Fibroblast of pulmonary artery (primary cell): ENCODE measurements around the gene POLR2I.

Source experiments
- DNase-seq: peaks from one replicate; pipeline ENCODE4 v3.0.0-alpha.2; 2010; ENCODE audit warnings: low read depth
- H3K4me3 ChIP-seq: replicated peaks from 2 replicates; pipeline ENCODE4 v1.5.1; 2011; ENCODE audit warnings: low read depth, mild to moderate bottlenecking, control low read depth, low read length, moderate library complexity
- TF ChIP-seq, protein P1 (sequence below): IDR thresholded peaks from 2 replicates; pipeline ENCODE4 v1.5.1; 2011; ENCODE audit warnings: mild to moderate bottlenecking, control low read depth, low read length, inconsistent platforms; ENCODE audit errors: missing control alignments

POLR2I gene

DNA sequence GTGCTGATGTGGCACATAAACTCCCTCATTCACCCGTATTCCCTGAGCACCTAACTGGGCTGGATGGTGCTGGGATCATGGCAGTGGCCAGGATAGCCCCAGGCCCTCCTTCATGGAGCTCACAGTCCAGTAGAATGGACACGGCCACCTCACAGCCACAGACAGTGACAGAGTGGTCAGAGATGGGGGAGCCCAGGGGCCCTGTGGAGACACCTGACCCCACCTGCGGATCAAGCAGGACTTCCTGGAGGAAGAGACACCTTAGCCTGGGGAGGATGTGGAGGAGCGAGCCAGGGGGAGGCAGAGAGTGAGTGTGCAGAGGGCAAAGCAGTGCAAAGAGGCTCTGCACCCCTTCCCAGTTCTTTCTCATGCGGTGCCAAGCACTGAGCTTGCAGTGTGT, 24.8 kb downstream of the POLR2I start:
- TF ChIP-seq, protein P1, sequence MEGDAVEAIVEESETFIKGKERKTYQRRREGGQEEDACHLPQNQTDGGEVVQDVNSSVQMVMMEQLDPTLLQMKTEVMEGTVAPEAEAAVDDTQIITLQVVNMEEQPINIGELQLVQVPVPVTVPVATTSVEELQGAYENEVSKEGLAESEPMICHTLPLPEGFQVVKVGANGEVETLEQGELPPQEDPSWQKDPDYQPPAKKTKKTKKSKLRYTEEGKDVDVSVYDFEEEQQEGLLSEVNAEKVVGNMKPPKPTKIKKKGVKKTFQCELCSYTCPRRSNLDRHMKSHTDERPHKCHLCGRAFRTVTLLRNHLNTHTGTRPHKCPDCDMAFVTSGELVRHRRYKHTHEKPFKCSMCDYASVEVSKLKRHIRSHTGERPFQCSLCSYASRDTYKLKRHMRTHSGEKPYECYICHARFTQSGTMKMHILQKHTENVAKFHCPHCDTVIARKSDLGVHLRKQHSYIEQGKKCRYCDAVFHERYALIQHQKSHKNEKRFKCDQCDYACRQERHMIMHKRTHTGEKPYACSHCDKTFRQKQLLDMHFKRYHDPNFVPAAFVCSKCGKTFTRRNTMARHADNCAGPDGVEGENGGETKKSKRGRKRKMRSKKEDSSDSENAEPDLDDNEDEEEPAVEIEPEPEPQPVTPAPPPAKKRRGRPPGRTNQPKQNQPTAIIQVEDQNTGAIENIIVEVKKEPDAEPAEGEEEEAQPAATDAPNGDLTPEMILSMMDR = no peak
- no peak overlapping the region for H3K4me3 ChIP-seq
- no peak for DNase-seq

DNA sequence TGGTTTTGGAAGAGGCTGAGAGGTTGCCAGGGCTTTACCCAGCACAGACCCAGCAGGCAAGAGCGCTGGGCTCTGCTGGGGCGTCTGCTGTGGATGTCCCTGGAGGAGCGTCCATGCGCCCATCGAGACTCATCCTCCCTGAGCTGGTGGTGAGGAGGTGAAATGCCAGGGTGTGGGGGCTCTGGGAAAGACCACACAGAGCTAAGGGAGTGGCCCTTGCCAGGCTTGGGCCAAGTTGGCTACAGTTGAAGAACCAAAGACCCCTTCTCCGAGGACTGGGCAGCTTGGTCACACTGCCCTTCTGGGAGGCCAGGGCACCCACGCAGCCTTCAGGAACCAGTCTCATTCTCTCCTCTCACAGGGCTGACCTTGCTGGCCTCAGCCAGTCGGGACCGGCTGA, 28.3 kb downstream of the POLR2I start:
- no peak for DNase-seq
- no peak overlapping the region for H3K4me3 ChIP-seq
- TF ChIP-seq, protein P1 = no peak

DNA sequence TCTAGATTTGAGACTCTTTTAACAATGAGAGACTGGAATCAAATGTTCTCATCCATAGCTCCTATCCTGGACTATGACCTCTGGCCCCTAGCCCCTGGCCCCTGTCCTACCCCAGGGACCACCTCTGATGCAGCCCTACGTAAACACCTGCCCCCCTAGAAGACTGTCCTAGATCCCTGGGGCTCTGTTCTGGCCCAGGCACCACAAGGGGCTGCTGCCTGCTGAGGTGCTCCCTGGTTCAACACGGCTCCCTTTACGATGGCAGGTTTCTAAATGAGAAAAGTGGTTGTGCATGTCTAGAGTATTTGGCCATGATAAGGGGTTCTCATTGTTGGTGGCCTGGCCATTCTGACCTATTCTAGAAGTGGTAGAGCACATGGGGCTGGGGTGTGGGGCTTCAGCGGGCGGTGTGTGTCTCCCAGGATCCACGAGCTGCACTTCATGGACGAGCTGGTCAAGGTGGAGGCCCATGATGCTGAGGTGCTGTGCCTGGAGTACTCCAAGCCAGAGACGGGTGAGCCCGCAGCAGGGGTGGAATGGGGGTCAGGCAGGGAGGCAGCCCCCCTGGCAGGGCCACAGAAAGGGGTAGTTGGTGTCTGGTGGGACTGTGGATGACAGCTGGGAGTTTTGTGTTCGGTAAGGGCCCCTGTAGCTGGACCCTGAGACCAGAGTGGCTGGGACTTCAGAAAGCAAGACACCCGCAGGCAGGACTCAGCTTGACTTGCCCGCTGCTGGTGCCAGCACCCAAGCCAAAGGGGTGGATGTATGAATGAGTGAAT, 30.3 kb downstream of the POLR2I start:
- no peak for DNase-seq
- TF ChIP-seq, protein P1 = no peak

DNA sequence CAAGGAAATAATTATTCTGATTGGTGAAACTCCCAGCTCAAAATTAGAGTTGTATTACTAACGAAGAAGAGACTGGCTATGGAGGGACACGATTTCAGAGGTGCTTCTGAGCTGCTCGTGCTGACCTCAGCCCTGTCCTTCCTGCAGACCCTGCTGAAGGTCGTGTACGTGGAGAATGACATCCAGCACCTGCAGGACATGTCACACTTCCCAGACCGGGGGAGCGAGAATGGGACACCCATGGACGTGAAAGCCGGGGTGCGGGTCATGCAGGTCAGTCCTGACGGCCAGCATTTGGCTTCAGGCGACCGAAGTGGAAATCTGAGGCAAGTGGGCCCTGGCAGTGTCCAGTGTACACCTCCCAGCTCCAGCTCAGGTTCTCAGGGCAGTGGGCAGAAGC, 31.8 kb downstream of the POLR2I start:
- TF ChIP-seq, protein P1 = no peak
- no peak for DNase-seq
- H3K4me3 ChIP-seq = no peak overlapping the region

More for the DNA sequence above, 30.3 kb downstream of the POLR2I start:
- H3K4me3 ChIP-seq = no peak overlapping the region

DNA sequence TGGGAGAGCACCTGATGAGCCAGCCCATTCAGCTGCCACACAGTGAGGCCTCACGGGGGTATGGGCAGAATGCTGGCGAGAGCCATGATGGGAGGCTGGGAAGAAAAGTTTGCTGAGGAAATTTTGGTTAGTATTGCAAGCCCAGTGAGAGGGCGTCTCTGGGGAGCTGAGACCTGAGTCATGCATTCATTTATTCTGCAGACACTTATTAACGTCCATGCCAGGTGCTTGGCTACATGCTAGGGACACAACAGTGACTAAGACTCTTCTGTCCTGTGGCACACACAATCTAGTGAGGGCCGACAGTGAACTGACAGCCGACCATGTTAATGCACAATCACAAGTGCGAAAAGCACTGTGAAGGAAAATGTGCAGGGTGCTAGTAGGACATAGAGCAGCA, 32.8 kb downstream of the POLR2I start:
- no peak for DNase-seq
- H3K4me3 ChIP-seq = no peak overlapping the region
- TF ChIP-seq, protein P1 = no peak

DNA sequence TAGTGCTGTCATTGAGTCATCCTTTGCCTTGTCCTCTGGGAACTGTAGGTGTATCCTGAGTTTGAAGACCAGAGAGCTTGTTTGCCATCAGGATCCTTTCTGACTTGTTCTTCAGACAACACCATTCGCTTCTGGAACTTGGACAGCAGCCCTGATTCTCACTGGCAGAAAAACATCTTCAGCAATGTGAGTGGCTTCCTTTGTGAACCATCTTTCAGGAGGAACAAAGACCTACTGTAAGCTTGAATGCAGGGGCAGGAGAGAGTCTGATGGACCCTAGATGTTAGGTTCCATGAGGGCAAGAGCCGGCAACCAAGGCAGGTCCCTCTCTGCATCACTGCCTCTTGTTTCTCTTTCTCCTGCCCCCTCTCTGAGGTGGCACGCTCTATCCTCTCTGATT, 33.3 kb downstream of the POLR2I start:
- no peak overlapping the region for H3K4me3 ChIP-seq
- DNase-seq = no peak
- TF ChIP-seq, protein P1 = no peak

DNA sequence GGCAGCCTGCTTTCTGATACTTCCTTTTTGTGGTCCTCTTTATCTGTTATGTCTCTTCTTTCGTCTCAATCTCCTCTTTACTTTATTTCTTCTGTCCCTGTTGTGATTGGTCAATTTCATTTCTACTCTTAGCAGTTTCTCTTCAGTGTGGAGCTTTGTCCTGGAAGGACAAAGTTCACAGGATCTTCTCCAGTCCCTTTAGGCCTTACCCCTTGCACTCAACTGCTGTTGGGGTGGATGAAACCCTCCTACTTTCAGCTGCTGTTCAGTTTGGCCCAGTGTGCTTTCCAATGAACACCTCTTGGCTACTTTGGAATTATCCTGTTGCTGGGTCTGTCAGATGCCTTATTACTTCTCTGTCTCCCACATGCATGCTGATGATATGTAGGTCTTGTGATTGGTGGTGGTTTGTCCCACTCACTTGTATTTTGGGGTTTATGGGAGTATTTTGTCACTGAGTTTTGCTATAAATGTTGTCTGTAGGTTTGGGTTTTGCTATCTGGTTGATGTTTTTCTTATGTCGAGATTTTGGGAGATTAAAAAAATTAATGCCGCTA, 35.2 kb downstream of the POLR2I start:
- TF ChIP-seq, protein P1 = no peak
- no peak for DNase-seq
- no peak overlapping the region for H3K4me3 ChIP-seq
